Mucosa of gallbladder (tissue), 1 donor: ENCODE results near the gene RPL38. TPM values are rescaled to one million over a fixed set of nuclear protein-coding genes. Genes with fewer than 3 reads are reported as not detected.
A peak's percentile ranks its signal among the peaks of the same experiment; 100 is the strongest.

ENCODE experiments used
- DNase-seq: peaks from one replicate; pipeline ENCODE4 v3.0.0-alpha.2; 2020; ENCODE audit warnings: low spot score
- total RNA-seq: library from RNA; stranded (reverse); gene quantifications from one replicate; pipeline ENCODE4 v1.2.1, GENCODE V29; 2021
- donor health status: DM: no; HTN: no; CAD: no.

RPL38 gene
- total RNA-seq, 1 donor from 2014 or later, result 627 TPM

DNA sequence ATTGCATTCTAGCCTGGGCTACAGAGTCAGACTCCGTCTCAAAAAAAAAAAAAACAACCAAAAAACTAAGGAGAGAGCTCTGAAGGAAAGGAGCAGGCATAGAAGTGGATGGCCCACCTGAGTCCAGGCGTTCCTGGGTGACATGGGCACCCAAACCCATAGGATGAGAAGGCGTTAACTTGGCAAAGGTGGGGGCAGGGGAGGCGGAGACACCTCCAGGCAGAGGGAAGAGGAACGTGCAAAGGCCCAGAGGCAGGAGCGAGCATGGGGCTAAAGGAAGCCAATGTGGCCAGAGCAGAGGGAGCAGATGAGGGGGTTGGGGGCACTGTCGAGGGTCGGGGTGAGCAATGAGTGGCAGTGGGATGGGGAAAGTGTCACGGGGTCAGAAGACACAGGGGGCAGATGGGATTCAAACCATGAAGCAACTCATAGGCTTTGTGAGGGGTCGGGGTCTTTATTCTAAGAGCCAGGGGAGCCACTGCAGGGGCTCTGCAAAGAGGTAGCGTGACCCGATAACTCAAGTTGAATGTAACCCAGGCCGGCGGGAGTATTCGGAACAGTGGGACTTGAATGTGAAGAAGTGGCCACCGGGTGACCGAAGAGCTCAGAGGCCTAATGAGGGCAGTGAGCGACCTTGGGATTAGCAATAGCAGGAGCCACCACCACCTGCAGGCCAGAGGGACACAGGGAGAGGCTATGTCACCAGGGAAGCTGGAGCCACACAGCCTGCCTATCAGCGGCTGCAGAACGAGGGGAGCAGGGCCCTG lies 21.7 kb downstream of the RPL38 start:
- DNase-seq, result no peak

GRCh38 chr17:74226252-74226651 lies 22.8 kb downstream of the RPL38 start:
- no peak for DNase-seq

- no peak for DNase-seq
Measured at GRCh38 chr17:74227271-74228080, 24.0 kb downstream of the RPL38 start.

DNA sequence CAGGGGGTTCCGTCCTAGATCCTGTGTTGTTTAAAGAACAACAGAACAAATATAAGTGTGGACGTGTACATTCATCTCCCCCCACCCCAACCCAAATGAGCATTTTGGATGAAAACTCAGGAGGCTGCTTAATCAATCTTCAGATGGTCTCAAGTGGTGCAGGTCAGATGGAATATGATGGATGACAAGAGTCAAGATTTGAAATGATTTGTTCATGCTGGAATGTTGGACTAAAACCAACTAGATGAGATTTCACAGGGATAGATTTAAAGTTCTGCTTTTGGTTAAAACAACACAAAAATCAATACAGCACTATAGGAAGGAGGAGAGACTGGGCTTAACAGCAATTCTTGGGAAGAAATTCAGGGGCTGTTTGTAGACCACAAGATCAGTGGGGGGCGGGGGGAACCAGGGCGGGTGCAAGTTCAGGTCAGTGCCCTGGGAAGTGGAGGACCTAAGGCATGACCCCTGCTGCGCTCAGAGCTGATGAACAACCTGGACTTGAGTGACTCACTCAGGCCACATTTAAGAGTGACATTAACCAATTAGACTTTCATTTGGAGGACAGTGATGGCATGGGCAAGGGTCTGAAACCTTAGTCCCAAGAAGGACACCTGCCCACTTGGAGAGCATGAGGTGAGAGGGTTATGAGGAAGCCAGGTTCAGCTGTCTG lies 25.0 kb downstream of the RPL38 start:
- no peak for DNase-seq

- no peak for DNase-seq
Measured at GRCh38 chr17:74230896-74231295, 27.4 kb downstream of the RPL38 start.

DNA sequence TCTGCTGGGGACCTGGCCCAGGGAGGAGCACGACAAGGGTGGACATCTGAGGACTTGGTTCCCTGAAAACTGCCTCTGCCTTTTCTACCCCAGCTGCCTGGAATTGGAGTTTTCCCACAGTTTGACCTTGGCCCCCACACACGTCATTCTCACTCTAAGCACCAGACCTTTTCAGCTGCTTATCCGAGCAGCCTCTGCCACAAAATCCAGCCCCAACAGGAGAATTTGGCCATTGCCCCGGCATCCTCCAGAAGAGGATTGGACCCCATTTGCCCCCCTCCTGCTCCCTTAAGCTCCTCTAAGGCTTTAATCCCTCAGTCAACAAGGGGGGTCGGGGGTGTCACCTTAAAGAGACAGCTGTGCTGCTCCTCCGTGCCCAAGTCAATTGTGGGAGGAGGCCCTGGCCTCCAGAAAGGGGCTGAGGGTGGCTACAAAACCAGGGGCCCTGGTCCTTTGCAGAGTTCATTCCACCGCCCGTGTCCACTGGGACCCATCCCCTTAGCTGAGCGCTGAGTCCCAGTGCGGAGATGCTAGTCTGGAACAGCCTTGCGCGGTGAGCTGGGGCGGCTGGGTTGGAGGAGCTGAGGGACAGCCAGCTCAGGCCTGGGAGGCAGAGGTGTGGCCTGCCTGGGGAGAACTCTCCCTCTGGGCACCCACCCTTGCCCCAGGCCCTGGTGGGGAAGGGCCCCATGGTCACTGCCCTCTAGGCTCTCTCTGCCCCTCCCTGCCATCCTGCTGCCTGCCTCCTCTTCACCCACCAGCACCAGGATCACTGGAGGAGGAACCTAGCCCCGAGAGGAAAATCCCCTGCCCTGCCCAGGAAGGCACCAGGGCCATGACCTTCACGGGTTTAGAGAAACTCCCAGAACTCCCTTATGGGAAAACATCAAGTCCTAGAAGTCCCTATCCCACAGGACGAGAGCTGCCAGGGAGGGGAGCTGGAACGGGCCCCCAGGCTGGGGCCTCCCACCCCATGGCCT lies 28.7 kb downstream of the RPL38 start:
- DNase-seq, result no peak

DNA sequence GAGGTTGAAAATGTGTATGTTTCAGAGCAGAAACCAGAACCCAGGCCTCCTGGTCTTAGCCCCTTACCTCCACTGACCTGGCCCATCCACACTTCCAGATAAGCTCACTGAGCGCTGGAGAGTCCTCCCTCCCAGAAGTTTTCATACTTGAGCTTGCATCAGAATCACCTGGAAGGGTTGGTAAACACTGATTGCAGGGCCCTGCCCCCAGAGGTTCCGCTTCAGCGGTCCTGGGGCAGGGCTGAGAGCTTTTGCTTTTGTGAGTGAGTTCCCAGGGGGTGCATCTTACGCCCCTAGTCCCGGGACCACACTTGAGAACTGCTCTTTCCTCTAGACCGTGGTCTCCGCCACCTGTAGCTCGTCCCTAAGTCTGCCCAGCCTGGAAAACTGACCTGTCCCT lies 30.5 kb downstream of the RPL38 start:
- DNase-seq, result no peak

DNA sequence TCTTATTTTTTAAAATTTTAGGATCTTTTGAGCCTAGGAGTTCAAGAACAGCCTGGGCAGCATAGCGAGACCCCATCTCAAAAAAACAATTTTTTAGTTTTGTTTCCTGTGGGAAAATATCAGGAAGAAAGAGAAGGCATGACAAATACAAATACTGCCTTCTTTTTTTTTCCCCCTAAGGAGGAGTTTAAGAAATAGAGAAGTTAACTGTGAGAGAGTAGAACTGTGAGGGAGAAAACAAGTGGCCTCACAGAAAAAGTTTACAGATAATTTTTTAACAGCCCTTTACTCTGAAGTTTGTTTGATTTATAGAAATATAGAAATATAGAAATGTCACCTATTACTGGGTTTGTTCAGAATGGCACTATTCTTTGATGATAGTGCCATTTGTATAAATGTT lies 31.0 kb downstream of the RPL38 start:
- no peak for DNase-seq

- no peak for DNase-seq
Measured at GRCh38 chr17:74235040-74235581, 31.6 kb downstream of the RPL38 start.

DNA sequence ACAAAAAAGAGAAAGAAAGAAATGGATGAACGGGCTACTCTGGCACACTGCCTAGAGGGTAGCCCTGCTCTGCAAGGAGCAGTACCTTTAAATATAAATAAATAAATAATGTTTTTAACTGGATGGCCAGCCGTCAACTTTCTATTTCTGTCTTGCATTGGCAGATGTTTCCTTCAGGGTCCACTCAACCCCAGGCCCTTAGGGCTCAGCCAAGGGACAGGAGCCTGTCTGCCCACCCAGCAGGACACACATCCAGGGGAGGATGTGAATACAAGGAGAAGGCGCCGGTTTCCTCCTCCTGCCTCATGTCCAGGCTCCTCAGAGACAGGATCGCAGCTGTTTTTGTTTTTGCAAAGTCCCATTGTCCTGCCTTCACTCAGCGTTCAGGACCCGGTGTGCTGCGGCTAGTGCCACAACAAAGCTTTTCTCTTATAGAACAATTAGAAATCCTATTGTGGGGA lies 32.5 kb downstream of the RPL38 start:
- DNase-seq, result no peak

DNA sequence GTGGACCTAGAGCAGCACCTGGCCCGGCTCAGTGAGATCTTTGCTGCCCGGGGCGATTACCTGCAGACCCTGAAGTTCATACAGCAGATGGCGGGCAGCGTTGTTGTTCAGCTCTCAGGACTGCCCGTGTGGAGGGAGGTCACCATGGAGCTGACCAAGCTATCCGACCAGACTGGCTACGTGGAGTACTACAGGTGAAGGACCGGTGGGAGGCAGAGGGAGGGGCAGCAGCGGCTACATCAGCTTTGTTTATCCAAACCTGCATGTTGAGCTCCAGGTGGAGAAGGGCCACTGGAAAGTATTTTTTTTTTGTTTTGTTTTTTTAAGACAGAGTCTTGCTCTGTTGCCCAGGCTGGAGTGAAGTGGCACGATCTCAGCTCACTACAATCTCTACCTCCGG lies 33.8 kb downstream of the RPL38 start:
- no peak for DNase-seq

- DNase-seq, result peak; percentile 39
Measured at GRCh38 chr17:74239172-74239571, 35.7 kb downstream of the RPL38 start.

DNA sequence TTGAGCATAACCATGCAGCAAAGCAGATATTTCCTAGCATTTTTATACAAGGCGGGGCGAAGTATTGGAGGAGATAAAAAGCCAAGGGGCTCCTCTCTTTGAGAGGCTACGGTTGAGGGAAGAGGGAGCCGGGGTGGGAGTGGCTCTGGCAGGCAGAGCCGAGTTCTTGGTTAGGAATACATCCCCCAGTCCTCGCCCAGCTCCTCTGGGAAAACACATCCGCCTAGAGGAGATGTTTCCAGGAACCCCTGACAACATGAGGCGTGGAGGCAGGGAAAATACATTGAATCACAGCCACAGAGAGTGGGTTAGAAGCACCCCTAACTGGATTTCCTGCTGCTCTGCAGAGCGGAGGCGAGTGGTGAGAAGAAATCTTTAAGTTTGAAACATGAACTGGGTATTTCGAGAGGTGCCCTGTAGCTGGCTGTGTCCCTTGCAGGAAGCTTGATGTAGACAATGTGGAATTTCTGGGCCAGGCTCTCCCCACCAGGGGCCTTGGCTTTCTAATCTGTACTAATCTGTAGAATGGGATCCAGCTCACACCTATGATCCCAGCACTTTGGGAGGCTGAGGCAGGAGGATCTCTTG lies 37.2 kb downstream of the RPL38 start:
- DNase-seq, result no peak

DNA sequence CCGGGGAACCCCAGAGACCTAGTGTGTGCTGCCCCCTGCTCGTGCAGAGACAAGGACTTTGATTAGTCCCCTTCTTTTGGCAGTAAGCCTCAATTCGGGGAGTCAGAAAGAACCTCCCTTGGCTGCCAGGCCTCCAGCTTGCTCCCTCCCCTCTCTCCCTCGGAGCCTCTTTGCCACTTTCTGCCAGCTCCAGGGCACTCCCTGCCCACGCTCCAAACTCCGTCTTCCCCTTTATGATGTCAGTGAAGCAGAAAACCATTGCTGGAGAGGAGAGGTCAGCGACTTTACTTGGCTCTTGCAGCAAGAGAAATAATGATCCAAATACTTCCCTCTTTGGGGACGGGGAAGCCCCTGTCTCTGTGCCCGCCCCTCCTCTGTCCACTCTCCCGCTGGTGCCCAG lies 38.0 kb downstream of the RPL38 start:
- no peak for DNase-seq

GRCh38 chr17:74241847-74242246 lies 38.4 kb downstream of the RPL38 start:
- DNase-seq, result no peak

DNA sequence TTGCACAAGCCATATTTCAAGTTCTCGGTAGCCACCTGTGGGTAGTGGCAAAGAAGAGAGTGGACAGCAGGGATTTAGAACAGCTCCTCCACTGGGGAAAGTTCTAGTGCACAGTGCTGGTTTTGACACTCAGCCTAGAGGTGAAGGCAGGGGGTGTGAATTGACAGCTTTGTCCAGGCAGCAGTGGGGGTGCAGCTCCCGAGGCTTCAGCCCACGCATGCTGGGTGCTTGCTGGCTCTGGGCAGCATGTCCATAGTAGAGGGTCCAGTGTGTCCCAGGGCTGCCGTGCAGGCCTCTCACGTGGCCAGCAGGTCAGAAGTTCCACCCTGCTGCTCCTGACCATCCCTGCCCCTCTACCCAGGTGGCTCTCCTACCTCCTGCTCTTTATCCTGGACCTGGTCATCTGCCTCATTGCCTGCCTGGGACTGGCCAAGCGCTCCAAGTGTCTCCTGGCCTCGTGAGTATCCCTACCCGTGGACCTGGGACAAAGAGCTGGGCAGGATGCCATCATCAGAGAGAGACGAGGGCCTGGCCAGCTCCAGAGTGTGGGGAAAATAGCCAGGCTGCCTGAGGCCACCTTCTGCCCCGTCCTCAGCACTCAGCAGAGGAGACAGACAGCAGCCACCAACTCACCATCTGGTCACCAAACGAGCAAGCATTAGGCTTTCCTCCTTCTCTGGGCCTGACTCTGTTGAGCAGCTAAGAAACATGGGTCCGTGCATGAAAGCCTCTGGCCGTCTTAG lies 39.7 kb downstream of the RPL38 start:
- DNase-seq, result no peak

DNA sequence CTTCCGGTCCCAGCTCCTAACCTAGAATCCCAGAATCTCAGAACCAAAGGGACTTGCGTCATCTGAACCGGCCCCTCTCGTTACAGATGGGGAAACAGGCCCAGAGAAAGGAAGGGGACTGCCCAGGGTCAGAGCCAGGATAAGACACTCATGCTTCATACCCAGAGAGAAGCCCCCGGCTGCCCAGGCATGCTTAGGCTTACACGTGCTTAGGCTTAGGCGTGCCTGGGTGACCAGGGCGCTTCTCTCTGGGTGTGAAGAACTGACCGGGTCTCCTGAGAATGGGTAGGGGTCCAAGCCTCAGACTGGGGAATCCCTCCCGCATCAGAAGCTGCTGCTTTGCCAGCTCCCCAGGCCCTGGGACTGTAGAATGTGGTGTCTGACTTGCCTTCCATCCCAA lies 40.6 kb downstream of the RPL38 start:
- DNase-seq, result no peak

DNA sequence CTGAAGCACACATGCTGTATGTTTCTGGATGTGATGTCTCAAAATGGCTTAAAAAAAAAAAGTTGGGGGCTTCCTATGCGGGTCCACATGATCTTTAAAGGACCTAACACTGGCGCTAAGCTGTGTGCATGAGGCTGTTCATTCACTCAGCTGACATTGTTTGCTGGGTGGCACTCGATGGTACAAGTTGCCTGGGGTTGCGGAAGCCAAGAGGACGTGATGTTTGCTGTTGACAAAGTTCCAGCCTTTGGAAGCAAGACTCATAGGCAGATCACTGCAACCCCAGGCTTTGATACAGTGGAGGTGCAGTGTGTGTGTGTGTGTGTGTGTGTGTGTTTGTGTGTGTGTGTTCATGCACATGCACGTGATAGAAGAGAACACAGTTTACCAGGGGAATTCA lies 41.1 kb downstream of the RPL38 start:
- no peak for DNase-seq

GRCh38 chr17:74245145-74245831 lies 41.8 kb downstream of the RPL38 start:
- no peak for DNase-seq
